Immature natural killer cell (primary cell): Measurements from ENCODE around the gene CDC14B. TPM values are rescaled to one million over a fixed set of nuclear protein-coding genes. Genes with fewer than 3 reads are reported as not detected.

Source experiments
- DNase-seq, 3 donors: peaks; one replicate each; pipeline ENCODE4 v3.0.0; 2022; ENCODE audit warnings: mixed read lengths in 1 of 3
- H3K27ac Mint-ChIP-seq, 6 donors: one replicate each; pipeline ENCODE4 v1.8.0; 2020; ENCODE audit warnings: mixed read lengths in 6 of 6, mild to moderate bottlenecking in 5 of 6, inconsistent platforms in 4 of 6, moderate library complexity in 3 of 6
- H3K27me3 Mint-ChIP-seq, 3 donors: one replicate each; pipeline ENCODE4 v1.8.0; 2020 to 2021; ENCODE audit warnings: low read depth in 3 of 3, mild to moderate bottlenecking in 3 of 3, mixed read lengths in 3 of 3, moderate library complexity in 3 of 3, inconsistent platforms in 1 of 3
- H3K36me3 Mint-ChIP-seq, 3 donors: one replicate each; pipeline ENCODE4 v1.8.0; 2020; ENCODE audit warnings: mixed read lengths in 3 of 3, inconsistent platforms in 2 of 3, mild to moderate bottlenecking in 2 of 3
- H3K4me1 Mint-ChIP-seq, 2 donors: one replicate each; pipeline ENCODE4 v1.8.0; 2020; ENCODE audit warnings: inconsistent platforms in 2 of 2, mild to moderate bottlenecking in 2 of 2, mixed read lengths in 2 of 2, moderate library complexity in 1 of 2
- H3K4me3 Mint-ChIP-seq, 5 donors: one replicate each; pipeline ENCODE4 v1.8.0; 2020; ENCODE audit warnings: mild to moderate bottlenecking in 5 of 5, mixed read lengths in 5 of 5, inconsistent platforms in 3 of 5, moderate library complexity in 3 of 5
- H3K9me3 Mint-ChIP-seq, 6 donors: one replicate each; pipeline ENCODE4 v1.8.0; 2020; ENCODE audit warnings: mild to moderate bottlenecking in 6 of 6, mixed read lengths in 6 of 6, inconsistent platforms in 4 of 6, moderate library complexity in 3 of 6
- polyA plus RNA-seq, 3 donors: library from polyadenylated mRNA; unstranded; fragments of 300-500 nt; fragmentation: Illumina TruSeq; gene quantifications; one replicate each; pipeline ENCODE4 v1.2.3, GENCODE V29; 2021

Gene CDC14B
- polyA plus RNA-seq, 3 donors from 2014 or later, result 2.7 to 4.3 (median 4.1) TPM

DNA sequence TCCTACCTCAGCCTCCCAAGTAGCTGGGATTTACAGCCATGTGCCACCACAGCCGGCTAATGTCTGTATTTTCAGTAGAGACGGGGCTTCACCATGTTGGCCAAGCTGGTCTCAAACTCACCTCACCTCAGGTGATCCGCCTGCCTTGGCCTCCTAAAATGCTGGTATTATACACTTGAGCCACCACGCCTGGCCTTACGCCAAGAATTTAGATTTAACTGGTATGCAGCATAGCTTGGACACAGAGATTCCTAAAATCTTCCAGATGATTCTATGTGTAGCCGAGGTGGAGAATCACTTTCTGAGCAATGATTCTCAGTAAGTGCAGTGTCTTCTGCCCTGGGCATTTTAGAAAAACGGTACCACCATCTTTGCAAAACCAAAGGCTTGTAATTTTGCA is 95.6 kb downstream of the CDC14B start:
- no peaks in the 10 kb centered on the region for H3K4me1 Mint-ChIP-seq
- H3K27ac Mint-ChIP-seq, result no peak overlapping the region
- H3K9me3 Mint-ChIP-seq, result no peaks in the 10 kb centered on the region
- H3K4me3 Mint-ChIP-seq, result no peak overlapping the region
- H3K36me3 Mint-ChIP-seq, result peaks cover 3 to 8% (median 5%) of the 10 kb centered on the region in 3 donors
- no peak for DNase-seq
- peaks cover 0 to 6% (median 1%) of the 10 kb centered on the region in 3 donors for H3K27me3 Mint-ChIP-seq

DNA sequence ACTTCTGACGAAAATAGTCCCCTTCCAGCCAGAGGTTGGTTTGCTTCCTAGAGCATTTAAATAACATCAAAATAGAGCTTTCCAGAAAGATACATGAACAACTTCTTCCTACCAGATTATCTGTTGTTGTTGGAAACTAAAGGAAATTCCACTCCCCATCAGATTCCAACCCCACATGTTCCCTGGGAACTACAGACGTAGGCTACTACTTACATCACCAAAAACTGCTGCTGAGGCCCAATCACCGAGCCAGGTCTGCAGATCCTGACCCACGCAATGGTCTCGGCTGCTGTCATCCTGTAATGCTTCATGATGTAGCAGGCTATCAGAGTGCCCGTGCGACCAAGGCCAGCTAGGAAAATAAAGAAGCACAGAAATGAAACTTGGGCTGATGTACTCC is 96.3 kb downstream of the CDC14B start:
- Mint-ChIP-seq H3K4me3 (no peak overlapping the region), H3K27me3 (peaks cover 0 to 6% (median 1%) of the 10 kb centered on the region in 3 donors), H3K9me3 (no peaks in the 10 kb centered on the region), H3K36me3 (peaks cover 3 to 8% (median 5%) of the 10 kb centered on the region in 3 donors), H3K27ac (no peak overlapping the region), H3K4me1 (no peaks in the 10 kb centered on the region)
- DNase-seq, result no peak

DNA sequence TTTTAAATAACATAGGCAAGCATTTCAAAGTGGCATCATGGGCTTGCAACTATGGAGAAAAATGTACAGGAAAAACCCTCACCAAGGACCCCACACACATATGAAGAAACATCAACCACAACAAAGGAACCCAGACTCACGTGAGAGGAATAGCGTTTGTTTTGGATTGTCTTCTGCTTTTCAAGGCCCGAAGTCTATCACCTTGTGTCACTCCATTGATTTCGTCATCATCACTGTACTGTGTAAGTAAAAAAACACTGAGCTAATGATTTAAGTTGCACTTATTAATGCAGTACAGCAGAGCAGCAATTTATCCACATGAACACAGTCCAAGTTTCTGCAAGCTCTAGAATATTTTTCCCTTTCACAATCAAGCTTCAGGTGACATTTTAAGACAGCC is 97.3 kb downstream of the CDC14B start:
- H3K4me3 Mint-ChIP-seq, result no peak overlapping the region
- no peak for DNase-seq
- no peaks in the 10 kb centered on the region for H3K9me3 Mint-ChIP-seq
- peaks cover 0 to 6% (median 5%) of the 10 kb centered on the region in 3 donors for H3K27me3 Mint-ChIP-seq
- H3K27ac Mint-ChIP-seq, result no peak overlapping the region
- no peaks in the 10 kb centered on the region for H3K4me1 Mint-ChIP-seq
- peaks cover 0 to 8% (median 5%) of the 10 kb centered on the region in 3 donors for H3K36me3 Mint-ChIP-seq

DNA sequence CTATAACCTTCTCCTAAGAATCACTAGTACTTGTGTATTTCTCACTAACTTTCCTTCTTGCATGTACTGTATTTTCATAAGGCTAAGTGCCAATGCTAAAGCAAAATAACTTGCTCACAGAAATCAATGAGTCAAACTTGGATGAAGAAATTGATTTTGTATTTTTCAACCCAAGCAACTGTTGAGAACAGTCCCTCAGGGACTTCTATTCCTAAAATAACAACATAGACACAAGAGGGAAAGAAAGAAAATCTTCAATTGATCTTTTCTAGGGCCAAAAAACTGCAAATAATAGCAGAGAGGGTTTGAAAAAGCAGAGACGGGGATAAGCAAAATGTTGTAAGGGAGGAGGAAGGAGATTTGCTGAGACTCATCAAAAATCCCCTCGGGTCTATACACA is 99.9 kb downstream of the CDC14B start:
- no peaks in the 10 kb centered on the region for H3K4me1 Mint-ChIP-seq
- no peak for DNase-seq
- peaks cover 0 to 4% (median 0%) of the 10 kb centered on the region in 3 donors for H3K27me3 Mint-ChIP-seq
- H3K4me3 Mint-ChIP-seq, result no peak overlapping the region
- peaks cover 0 to 8% (median 5%) of the 10 kb centered on the region in 3 donors for H3K36me3 Mint-ChIP-seq
- no peak overlapping the region for H3K27ac Mint-ChIP-seq
- H3K9me3 Mint-ChIP-seq, result no peaks in the 10 kb centered on the region

DNA sequence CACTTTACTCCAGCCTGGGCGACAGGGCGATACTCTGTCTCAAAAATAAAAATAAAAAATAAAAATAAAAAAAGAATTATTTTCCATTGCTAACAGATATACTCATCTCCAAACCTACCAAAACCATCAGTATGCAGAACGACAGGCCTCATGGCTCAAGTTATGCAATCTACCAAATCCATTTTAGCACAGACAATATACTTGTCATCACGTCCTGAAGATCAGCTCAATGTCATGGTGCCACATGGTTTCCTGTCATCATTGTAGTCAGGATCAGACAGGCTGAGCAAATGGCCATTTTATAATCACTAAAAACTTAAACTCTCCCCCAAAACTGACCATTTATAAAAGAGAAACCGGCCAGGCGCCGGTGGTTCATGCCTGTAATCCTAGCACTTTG is 100.5 kb downstream of the CDC14B start:
- no peak for DNase-seq
- peaks cover 0 to 4% (median 0%) of the 10 kb centered on the region in 3 donors for H3K27me3 Mint-ChIP-seq
- no peak overlapping the region for H3K27ac Mint-ChIP-seq
- H3K36me3 Mint-ChIP-seq, result peaks cover 0 to 11% (median 8%) of the 10 kb centered on the region in 3 donors
- no peaks in the 10 kb centered on the region for H3K9me3 Mint-ChIP-seq
- no peak overlapping the region for H3K4me3 Mint-ChIP-seq
- no peaks in the 10 kb centered on the region for H3K4me1 Mint-ChIP-seq

DNA sequence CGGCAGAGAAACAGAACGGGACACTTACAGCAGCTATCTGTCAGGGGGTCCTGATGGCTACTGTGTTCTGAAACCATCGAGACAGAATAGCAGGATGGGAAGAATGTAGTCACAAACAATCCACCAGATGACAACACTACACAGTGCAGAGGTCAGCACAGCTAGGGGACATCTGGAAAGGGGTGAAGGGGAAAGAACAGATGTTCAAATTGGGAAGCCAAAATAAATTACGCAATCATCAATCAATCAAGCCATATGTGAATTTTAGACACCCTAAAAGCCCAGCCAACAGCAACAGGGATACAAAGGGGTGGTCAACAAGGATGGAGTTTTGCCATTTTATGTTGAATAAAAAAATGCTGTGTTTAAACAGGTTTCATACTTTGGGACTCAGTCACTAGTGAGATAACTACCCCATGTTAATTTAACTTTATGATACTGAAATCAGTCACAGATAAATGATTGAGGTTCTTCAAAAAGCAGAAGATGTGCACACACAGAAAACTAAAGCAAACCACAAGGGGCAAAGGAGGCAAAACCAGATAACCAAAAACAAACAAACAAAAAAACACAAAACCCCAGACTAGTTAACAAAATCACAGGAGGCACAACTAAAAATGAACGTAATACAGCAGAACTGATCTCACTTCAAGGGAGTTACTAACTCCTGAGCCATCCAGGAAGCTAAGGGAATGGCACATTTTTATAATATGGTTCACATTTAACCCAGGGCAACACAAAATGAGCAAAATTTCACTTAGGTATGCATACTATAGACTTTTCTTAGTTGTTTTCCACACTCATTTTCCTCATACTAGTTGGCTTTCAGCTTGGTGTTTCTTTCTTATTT is 103.8 kb downstream of the CDC14B start:
- H3K4me3 Mint-ChIP-seq, result no peak overlapping the region
- H3K4me1 Mint-ChIP-seq, result no peaks in the 10 kb centered on the region
- no peak overlapping the region for H3K27ac Mint-ChIP-seq
- peaks cover 0 to 16% (median 9%) of the 10 kb centered on the region in 3 donors for H3K36me3 Mint-ChIP-seq
- DNase-seq, result no peak
- H3K27me3 Mint-ChIP-seq, result peaks cover 0 to 4% (median 0%) of the 10 kb centered on the region in 3 donors
- H3K9me3 Mint-ChIP-seq, result no peaks in the 10 kb centered on the region

DNA sequence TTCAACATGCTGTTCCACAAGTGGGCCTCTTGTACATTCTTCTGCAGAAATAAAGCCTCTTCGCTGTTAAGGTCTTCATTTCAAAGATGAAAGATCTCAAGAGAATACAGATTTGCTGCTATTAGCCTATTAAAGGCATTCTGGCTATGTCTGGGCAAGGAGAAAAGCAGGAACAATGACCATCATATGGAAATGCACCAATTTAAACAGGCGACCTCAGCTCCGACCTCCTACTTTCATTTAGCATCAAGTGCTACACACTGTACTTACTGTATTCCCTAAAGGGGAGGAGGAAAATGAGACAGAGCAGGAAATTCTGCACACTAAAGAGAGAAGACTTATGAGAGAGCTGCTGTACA is 104.9 kb downstream of the CDC14B start:
- no peak overlapping the region for H3K4me3 Mint-ChIP-seq
- no peak overlapping the region for H3K27ac Mint-ChIP-seq
- H3K4me1 Mint-ChIP-seq, result no peaks in the 10 kb centered on the region
- peaks cover 0 to 14% (median 9%) of the 10 kb centered on the region in 3 donors for H3K36me3 Mint-ChIP-seq
- peaks cover 0 to 4% (median 0%) of the 10 kb centered on the region in 3 donors for H3K27me3 Mint-ChIP-seq
- DNase-seq, result no peak
- H3K9me3 Mint-ChIP-seq, result no peaks in the 10 kb centered on the region

DNA sequence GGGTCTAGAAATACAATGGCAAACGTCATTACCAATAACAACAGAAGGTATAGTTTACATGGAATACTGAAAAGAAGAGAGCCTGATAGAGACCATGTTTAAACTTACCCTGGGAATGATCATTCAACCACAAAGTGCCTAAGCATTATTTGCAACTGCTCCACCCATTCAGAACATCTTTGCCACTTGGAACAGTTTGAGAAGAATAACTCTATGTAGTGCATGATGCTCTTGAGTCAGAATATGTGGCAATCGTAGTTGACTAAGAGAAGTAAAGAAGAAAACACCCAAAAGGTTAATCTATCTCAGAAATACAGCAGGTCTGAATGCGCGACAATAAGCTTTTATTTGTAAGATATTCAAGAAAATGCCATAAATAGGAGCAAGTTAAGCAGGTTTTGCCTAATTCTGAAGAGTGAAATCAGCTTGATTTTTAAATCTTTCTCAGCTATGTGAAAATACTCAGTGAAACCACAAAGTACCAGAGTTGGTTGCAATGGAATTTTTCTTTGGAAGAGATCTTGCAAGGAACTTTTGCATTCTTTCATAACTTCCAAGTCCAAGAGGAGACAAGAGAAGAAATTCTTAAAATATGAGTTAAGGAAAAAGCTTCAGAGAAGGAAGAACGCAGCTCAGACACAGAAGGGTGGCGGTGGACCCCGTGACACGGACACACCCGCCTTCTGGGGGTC is 105.4 kb downstream of the CDC14B start:
- H3K9me3 Mint-ChIP-seq, result no peaks in the 10 kb centered on the region
- no peak overlapping the region for H3K27ac Mint-ChIP-seq
- H3K4me1 Mint-ChIP-seq, result no peaks in the 10 kb centered on the region
- DNase-seq, result no peak
- peaks cover 0 to 13% (median 9%) of the 10 kb centered on the region in 3 donors for H3K36me3 Mint-ChIP-seq
- H3K27me3 Mint-ChIP-seq, result peaks cover 0 to 4% (median 0%) of the 10 kb centered on the region in 3 donors
- no peak overlapping the region for H3K4me3 Mint-ChIP-seq

DNA sequence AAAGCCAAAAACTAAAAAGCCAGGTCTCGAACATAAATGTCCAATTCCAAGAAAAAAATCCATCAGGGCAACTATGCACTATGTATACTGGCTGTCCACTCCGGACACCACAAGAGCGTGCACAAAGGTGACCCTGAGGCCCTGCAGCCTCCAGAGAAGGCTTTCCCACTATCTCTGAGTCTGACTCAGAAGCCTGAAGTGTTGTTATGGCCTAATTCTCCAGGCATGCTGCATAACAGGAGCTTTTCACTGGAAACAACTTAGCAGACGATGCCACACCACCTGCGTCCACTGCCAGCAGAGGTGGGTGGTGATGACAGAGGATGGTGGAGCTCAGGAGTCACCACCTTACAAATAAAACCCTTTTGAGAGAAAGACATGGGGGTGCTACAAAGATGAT is 106.0 kb downstream of the CDC14B start:
- Mint-ChIP-seq H3K9me3 (no peaks in the 10 kb centered on the region), H3K36me3 (peaks cover 0 to 15% (median 9%) of the 10 kb centered on the region in 3 donors), H3K27ac (no peak overlapping the region), H3K4me3 (no peak overlapping the region), H3K4me1 (no peaks in the 10 kb centered on the region), H3K27me3 (peaks cover 0 to 4% (median 0%) of the 10 kb centered on the region in 3 donors)
- DNase-seq, result no peak

DNA sequence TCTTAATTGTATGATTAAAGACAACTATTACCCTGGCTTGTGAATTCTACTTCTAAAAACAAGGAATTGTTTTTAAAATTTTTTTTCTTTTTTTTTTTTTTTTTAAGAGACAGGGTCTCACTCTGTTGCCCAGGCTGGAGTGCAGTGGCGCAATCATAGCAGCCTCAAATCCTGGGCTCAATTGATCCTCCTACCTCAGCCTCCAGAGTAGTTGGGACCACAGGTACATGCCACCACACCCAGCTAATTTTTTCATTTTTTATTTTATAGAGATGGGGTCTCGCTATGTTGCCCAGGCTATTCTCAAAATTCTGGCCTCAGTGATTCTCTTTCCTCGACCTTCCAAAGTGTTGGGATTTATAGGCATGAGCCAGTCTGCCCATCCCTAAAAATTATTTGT is 107.4 kb downstream of the CDC14B start:
- H3K9me3 Mint-ChIP-seq, result no peaks in the 10 kb centered on the region
- DNase-seq, result no peak
- no peaks in the 10 kb centered on the region for H3K4me1 Mint-ChIP-seq
- H3K4me3 Mint-ChIP-seq, result no peak overlapping the region
- H3K27ac Mint-ChIP-seq, result no peak overlapping the region
- no peaks in the 10 kb centered on the region for H3K27me3 Mint-ChIP-seq
- peaks cover 0 to 15% (median 9%) of the 10 kb centered on the region in 3 donors for H3K36me3 Mint-ChIP-seq

DNA sequence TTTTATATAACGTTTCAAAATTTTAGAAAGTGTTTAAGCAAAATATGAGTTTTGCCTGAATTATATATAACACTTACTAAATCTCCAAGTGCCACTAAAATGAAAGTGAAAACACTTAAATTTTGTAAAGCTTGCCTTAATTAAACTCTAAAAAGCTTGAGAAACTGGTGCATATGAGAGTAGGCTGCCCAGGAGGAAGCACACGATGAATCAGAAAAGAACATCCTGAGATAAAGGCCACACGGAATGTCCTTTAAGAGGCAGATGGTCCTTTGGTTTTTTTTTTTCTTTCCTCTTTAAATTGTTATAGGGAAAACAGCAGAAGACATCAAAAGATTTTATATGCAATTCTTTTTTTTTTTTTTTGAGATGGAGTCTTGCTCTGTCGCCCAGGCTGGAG is 109.4 kb downstream of the CDC14B start:
- no peak for DNase-seq
- no peak overlapping the region for H3K4me3 Mint-ChIP-seq
- H3K36me3 Mint-ChIP-seq, result peaks cover 0 to 15% (median 9%) of the 10 kb centered on the region in 3 donors
- H3K27me3 Mint-ChIP-seq, result peaks cover 0 to 1% (median 0%) of the 10 kb centered on the region in 3 donors
- no peak overlapping the region for H3K27ac Mint-ChIP-seq
- H3K4me1 Mint-ChIP-seq, result no peaks in the 10 kb centered on the region
- H3K9me3 Mint-ChIP-seq, result no peaks in the 10 kb centered on the region

DNA sequence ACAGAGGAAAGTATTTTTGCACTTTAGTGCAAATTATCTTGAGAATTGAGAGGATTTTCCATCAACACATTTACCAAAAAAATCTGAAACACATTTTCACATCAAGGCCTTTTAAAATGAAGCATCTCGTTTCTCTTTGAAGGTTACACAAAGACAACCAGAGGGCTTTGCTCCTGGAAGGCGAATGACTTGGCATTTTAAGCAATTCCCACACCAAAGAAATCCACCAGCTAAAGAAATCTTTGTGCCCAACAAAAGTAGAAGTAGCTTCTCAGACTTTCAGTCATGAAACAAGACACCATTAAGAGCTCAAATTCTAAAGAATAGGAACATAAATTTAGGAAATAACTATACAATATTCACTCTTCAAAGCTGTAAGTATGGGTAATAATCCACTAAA is 109.8 kb downstream of the CDC14B start:
- Mint-ChIP-seq H3K9me3 (no peaks in the 10 kb centered on the region), H3K4me3 (no peak overlapping the region), H3K27ac (no peak overlapping the region), H3K36me3 (peaks cover 0 to 15% (median 9%) of the 10 kb centered on the region in 3 donors), H3K4me1 (no peaks in the 10 kb centered on the region), H3K27me3 (peaks cover 0 to 1% (median 0%) of the 10 kb centered on the region in 3 donors)
- DNase-seq, result no peak

DNA sequence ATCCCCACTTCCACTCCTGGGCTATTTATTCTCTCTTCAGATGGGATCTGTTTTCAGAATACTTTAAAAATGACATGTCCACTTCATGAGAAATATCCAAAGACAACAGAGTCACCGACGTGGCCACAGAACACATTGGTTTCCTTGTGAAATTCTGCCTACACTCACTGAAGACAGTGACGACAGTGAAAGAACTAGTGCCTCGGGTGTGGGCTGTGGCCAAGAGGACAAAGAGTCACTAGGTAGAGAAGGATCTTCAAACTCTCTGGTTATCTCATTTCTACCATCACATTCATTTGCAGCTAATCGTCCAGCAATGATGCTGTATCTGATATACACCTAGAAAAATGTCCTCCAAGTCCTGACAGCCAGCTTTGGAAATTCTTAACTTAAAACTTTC is 110.6 kb downstream of the CDC14B start:
- H3K27ac Mint-ChIP-seq, result peak overlapping the region in 2 of 6 donors; percentile 12 to 22
- H3K9me3 Mint-ChIP-seq, result no peaks in the 10 kb centered on the region
- H3K4me1 Mint-ChIP-seq, result no peaks in the 10 kb centered on the region
- no peak overlapping the region for H3K4me3 Mint-ChIP-seq
- no peak for DNase-seq
- H3K27me3 Mint-ChIP-seq, result peaks cover 0 to 1% (median 0%) of the 10 kb centered on the region in 3 donors
- H3K36me3 Mint-ChIP-seq, result peaks cover 0 to 14% (median 5%) of the 10 kb centered on the region in 3 donors

DNA sequence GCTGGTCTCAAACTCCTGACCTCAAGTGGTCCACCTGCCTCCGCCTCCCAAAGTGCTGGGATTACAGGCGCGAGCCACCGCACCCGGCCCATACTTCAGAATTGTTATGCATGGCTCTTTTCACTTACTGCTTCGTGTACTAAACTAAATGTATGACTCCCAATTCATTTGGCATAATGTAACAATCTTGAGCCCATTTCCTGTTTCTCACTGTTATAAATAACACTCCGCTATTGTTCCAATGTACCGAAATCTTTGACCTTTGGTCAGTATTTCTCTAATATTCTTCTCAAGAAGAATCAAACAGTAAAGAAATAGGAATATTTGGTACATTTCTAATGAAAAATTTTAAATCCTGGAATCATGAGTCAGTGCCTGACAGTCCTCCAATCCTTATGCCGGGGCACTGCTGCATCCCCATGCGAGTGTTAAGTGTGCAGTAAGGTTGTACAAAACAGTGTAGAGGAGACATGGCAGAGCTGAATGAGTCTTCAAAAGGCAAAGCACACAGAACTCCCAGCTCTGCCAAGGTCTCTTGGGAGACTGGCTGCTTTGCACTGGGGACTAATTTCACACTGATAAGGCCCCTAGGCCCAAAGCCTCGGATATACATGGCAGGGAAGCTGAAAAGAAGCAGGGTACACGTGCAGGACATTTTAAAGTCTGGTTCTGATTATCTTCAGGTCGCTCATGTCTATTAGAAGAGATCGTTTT is 111.3 kb downstream of the CDC14B start:
- DNase-seq, result no peak
- peaks cover 0 to 3% (median 3%) of the 10 kb centered on the region in 3 donors for H3K27me3 Mint-ChIP-seq
- H3K4me3 Mint-ChIP-seq, result no peak overlapping the region
- H3K9me3 Mint-ChIP-seq, result no peaks in the 10 kb centered on the region
- H3K4me1 Mint-ChIP-seq, result no peaks in the 10 kb centered on the region
- peaks cover 0 to 14% (median 7%) of the 10 kb centered on the region in 3 donors for H3K36me3 Mint-ChIP-seq
- no peak overlapping the region for H3K27ac Mint-ChIP-seq
